Adrenal gland (tissue), 5 donors: ENCODE data around the gene CDK16.
"Not testable (repeated sequence)": the region's sequence is repeated elsewhere in the genome, so short reads cannot be mapped to it uniquely, and the experiment has no call there.

Experiments
- CTCF ChIP-seq, 6 experiments: fragments of 450-650 bp in 4 of 6; fragments of 200-600 bp in 2 of 6; sonication (generic) in 1 of 6; IDR thresholded peaks; 1 replicate in 5 of 6; 2 replicates in 1 of 6; pipeline versions ENCODE4 v1.5.1 to v1.8.0; 2016 to 2021; ENCODE audit warnings: antibody characterized with exemption in 6 of 6, mild to moderate bottlenecking in 2 of 6, moderate library complexity in 1 of 6
- POLR2A ChIP-seq, 2 donors: fragments of 450-650 bp; IDR thresholded peaks; one replicate each; pipeline ENCODE4 v1.6.1; 2017; ENCODE audit warnings: antibody characterized with exemption in 2 of 2, mild to moderate bottlenecking in 2 of 2, moderate library complexity in 1 of 2
- donor health status: DM: no; HTN: no; CAD: no.

- not testable (repeated sequence) for TF ChIP-seq CTCF, POLR2A (IDR thresholded peaks at IDR 0.05)
These were observed 39.1 kb downstream of the CDK16 start for GRCh38 chrX:47257620-47258019.
